GM19468 (cell line): ENCODE results near the gene NR1H2.
"Not testable (repeated sequence)": the region's sequence is repeated elsewhere in the genome, so short reads cannot be mapped to it uniquely, and the experiment has no call there.

ENCODE experiments used
- ATAC-seq: cut with Tn5 transposase; IDR thresholded peaks from one replicate; pipeline ENCODE4 v1.9.1; 2021; ENCODE audit warnings: mild to moderate bottlenecking, moderate library complexity, moderate number of reproducible peaks; ENCODE audit not compliant: unreplicated experiment; ENCODE audit errors: extremely low read depth

The NR1H2 gene

DNA sequence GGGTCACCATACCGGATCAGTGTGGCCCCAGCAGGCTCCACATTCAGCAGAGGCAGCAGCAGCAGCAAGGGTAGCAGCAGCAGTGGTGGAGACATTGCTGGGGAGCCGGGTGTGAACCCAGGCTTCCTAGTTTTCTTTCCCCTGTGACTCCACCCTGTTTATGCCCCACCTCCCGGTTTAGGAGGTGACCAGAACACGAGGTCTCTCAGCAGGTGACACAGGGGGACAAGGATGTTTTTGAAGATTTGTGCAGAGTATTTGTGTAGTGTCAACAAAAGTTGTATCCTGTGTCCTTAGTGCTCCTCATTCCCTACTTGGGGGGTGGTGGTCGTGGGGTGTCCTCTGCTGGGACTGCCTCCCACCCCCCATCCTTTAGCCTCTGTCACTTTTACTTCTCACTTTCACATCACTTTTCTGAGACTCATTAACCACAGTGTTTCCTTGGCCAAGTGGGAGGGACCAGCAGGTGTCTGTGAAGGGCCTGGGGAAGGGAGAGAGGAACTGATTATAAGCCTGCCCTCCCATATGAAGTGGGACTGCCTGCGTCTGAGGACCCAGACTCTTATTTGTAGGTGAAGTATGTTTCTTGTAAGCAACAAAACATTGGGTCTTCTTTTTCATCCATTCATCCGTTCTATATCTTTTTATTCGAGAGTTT is 31.5 kb upstream of the NR1H2 start:
- ATAC-seq, result no peak

DNA sequence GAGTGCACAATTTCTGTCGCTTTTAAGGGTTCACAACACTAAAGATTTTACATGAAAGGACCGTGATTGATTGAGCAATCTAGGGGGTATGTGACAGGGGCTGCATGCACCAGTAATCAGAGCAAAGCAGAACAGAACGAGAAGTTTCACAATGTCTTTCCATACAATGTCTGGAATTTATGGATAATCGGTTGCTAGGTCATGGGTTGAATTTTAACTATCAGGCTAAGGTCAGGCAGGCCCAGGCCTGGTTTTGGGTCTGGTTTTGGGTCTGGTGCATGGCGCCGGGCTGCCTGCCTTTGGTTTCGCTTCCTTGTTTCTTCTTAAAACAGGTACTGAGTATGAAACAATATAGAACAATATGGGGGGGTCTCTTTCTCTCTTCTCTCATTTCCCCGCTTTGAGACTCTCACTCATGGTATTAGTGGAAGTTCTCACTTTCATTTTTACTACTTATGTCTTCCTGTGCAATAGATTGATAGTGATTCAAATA is 29.1 kb upstream of the NR1H2 start:
- ATAC-seq, result not testable (repeated sequence)

DNA sequence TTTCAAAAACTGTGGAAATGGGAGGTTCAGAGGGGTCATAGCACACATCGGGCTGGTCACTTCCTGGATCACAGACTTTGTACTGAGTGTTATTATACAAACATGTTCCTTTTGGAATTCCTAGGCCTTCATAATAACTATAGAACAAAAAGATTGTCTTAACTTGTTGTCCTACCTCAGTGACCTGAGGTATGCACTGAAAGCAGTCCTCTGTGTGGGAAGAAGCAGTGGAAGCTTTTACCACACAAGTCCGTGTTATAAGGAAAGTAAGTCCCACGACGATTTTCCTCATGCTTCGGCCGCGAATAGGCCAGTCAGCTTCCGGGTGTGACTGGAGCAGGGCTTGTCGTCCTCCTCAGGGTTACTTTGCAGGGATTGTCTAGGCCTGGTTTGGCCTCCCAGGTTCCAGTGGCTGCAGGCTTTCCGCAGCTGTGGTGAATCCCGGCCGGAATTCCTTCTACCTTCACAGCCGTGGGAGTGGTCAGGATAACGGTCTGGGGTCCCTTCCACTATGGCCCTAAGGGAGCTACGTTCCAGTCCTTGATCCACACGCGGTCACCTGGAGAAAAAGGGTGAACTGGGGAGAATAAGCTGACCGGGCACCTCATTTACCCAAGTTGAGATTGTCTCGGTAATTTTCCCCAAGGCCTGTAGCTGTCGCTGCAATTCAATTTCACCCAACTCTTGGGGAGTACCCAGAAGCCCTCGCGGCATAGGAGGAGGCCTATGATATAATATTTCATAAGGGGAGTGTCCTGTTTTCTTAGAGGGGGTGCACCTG is 26.8 kb upstream of the NR1H2 start:
- no peak for ATAC-seq

DNA sequence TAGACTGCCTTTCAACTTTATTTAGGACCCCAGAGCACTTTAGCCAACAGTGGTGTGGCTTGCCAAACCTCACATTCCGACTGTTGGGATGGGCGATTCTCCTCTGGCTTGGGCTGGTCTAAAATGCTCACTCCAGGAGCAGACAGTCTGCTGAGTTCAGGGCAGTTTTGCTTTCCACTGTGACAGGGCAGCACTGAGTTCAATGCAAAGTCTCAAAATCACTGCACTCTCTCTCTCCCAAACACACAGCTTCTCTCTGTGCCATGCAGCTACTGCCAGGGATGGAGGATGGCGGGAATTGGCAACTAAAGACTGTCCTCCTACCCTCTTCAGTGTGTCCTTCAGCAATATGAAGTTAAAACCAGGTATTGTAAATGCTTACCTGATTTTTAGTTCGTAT is 24.0 kb upstream of the NR1H2 start:
- ATAC-seq, result no peak

DNA sequence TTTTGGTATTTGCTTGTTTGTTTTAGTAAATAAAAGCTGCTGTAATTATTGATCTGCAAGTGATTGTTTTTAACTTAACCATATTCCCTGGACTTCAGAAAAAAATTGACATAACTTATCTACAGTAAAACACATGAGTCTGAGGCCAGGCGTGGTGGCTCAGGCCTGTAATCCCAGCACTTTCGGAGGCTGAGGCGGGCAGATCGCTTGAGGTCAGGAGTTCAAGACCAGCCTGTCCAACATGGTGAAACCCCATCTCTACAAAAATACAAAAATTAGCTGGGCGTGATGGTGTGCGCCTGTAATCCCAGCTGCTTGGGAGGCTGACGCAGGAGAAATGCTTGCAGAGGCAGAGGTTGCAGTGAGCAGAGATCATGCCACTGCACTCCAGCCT is 22.8 kb upstream of the NR1H2 start:
- ATAC-seq, result not testable (repeated sequence)

DNA sequence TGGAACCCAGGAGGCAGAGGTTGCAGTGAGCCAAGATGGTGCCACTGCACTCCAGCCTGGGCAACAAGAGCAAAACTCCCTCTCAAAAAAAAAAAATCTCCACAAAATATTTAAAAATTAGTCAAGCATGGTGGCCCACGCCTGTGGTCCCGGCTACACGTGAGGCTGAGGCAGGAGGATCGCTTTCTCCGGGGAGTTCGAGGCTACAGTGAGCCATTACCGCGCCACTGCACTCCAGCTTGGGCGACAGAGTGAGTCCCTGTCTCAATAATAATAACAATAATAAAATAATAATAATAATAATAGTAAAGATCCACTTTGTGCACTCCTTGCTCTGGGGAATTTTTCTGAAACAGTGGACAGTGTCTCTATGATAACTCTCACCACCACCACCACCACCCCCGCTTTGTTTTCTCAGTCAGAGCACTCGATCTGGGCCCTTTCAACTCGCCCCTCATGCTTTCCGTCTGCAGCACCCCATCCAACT is 19.5 kb upstream of the NR1H2 start:
- no peak for ATAC-seq

DNA sequence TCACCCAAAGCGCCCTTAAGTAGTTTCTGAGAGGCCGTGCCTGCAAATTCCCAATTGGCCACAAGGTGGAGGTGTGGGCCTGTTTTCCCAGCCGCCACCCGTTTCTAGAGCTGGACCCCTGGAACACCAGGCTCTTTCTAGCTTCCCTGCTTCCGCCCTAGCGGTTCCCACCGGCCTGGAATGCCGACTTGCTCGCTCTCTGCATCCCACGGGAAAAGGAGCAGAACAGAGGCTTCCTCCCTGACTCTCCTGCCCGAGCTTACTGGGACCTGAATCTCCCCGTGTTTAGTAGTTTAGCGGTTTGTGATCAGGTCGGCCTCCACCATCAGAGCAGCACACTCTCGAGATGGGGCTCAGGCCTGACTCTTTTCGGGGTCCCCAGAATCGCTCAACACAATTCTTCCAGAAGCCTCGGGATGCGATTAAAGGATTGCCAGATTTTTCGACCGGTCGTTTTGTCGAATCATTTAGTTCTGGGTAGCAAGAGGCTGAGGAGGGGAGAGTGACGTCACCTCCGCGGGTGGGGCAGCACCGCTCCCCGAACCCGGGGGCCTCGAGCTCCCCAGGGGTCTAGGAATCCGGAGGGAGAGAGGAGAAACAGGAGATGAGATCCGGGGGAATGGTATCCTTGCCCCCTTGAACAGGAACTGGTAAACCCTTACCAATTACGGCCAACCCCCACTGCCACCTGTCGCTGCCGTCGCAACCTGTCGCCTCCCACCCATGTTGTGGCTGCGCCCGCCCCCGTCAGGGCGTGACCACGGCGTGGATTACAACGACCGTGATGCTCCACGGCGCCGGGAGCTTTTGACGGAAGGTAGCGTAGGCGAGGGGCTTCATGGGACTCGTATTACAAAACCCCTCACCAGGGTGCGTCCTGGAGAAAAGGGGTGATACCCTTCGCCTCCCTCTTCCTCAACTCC is 18.8 kb upstream of the NR1H2 start:
- no peak for ATAC-seq

DNA sequence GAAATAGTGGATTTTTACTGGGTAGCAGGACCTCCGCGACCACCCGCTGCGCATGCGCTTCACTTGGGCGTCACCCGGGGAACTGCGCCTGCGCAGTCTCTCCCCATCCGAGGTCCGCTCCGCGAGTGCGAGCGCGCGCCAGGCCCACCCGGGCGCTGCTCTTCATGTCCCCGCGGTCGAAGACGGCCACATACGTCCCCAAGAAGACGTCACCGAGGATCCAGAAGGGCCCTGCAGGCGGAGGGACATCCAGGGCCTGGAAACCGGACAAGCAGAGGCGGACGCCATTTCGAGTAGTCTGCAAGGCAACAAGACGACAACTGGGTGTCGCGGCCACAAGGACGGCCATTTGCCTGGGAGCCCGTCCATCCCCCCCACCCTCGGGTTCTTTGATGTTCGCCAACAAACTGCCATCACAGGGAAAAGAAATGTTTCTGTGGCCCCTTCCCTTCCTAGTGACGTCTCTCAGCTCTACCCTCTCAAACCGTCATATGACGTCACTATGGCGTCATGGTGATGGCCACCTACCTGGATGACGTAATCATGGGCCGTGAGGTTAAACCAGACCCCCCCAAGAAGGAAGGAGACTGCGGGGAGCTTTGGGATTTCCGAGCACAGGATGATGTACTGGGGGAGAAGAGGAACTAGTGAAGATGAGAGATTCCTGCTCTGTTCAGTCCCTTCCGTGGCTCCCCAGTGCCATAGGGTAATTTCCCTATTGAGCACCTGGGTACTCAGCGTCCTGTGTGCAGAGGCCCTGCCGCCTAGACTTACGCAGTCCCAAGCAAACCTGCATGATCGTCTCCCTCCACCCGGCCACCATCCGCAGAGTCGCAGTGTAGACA is 17.6 kb upstream of the NR1H2 start:
- no peak for ATAC-seq

DNA sequence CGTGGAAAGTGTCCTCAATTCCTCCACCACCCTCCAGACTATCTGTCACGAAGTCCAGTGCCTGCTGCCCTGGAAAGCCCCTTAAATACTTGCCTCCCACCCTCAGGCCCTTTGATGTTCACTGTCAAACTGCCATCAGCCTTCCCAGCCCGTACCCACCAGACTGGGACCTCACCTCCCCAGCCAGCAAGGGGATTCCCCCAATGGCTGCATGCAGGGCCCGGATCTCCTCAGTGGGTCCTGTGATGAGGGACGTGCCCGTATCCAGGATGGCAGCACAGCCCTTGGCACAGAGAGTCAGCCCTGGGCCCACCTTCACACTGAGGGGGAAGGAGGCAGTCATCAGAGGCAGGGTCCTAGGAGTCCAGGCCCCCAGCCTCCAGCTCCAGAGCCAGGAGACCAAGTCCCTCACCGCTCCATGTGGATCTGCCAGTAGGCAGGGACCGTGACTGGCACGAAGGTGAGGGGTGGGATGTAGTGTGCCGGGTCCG is 16.9 kb upstream of the NR1H2 start:
- ATAC-seq, result no peak

DNA sequence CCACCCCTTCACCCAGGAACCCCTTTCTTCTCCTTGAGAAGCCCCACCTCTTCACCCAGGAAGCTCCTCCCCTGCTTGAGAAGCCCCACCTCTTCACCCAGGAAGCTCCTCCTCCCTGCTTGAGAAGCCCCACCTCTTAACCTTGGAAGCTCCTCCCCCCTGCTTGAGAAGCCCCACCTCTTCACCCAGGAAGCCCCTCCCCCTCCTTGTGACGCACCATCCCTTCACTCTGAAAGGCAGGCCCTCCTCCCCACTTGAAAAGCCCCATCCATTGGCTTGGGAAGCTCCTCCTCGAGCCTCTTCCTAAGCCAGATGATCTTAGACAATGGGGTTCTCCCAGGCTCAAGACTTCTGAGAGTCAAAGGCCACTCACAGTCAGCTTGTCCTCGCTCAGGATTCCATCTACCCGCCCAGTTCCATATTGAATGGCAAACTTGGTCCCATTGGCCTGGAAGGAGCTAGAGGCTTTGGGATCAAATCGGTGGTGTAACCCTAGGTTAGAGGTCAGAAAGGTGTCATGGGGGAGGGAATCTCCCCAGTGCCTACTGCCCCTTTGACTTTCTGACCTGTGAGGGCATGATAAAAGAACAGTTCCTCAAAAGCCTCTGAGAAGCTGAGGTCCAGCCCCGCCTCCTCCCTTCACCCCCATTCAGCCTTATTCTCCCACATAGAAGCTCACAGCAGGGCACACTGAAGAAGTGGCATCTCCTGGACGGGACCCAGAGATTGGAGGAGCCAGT is 14.8 kb upstream of the NR1H2 start:
- ATAC-seq, result no peak

DNA sequence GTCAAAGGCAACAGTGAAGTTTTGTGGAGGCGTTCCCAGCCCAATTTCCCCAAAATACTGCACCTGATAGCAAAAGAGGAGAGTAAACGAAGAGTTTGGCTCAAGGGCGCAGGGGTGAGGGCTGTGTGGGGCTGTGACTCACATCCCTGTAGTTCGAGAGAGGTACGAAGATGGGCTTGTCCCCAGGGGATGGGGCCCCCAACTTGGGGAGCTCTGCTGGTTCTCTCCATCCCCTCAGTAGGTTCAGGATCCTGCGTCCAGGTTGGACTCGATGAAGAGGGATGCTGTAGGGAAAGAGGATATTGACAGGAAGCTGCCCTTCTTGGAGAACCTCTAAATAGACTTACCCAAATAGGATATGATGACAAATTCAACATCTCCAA is 14.2 kb upstream of the NR1H2 start:
- ATAC-seq, result no peak

DNA sequence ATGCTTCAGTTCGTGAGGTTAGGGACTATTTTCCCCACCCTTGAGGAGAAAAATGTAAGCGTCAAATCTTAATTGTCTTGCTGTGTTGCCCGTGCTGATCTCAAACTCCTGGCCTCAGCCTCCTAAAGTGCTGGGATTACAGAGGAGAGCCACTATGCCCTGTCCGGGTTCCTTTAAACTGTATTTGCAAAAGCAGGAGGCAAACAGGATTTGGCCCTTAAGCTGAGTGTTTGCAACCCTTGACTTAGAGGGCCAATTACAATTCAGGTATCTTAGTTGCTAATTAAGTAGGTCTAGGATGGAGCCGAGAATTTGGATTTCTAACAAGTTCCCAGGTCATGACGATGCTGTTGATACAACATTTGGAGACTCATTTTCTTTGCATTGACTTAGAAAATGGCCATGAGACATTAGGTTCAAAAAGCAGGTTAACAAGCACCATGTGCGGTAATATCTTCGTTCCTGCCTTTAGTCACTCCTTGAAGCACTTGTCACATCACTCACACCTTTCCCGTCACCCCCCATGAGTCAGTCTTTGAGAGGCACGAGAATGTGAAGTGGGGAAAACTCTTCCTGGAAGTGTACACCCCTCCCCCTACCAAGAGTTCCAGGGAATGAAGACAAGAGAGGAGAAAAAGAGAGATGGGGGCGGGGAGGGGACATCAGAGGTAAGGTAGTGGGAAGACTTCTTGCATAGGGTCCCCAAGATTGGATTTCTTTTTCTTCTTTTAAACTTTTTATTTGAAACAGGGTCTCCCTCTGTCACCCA is 13.4 kb upstream of the NR1H2 start:
- no peak for ATAC-seq

DNA sequence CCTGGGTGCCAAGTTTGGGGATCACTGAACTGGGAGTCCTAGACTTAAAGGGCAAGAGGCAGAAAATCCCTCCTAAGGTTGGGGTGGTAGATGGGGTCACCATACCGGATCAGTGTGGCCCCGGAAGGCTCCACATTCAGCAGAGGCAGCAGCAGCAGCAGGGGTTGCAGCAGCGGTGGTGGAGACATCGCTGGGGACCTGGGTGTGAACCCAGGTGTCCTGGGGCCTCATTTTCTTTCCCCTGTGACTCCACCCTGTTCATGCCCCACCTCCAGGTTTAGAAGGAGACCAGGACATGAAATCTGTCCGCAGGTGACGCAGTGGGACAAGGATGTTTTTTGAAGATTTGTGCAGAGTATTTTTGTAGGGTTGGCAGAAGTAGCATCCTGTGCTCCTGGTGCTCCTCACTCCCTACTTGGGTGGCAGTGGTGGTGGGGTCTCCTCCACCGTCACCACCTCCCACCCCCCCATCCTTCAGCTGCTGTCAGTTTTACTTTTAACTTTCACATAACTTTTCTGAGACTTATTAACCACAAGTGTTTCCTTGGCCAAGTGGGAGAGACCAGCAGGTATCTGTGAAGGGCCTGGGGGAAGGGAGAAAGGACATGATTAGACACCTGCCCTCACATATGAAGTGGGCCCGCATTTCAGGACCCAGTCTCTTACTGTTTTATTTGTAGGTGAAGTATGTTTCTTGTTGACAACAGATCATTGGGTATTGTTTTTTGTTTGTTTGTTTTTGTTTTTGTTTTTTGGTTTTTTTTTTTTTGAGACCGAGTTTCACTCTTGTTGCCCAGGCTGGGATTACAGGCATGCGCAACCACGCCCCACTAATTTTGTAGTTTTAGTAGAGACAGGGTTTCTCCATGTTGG is 10.6 kb upstream of the NR1H2 start, which contains the start of gene NAPSA:
Gene NAPSA (minus strand): TSS at position 206 of the 873 bp plus-strand sequence. CDS start 18 bp downstream, at position 188.
- ATAC-seq, result no peak

DNA sequence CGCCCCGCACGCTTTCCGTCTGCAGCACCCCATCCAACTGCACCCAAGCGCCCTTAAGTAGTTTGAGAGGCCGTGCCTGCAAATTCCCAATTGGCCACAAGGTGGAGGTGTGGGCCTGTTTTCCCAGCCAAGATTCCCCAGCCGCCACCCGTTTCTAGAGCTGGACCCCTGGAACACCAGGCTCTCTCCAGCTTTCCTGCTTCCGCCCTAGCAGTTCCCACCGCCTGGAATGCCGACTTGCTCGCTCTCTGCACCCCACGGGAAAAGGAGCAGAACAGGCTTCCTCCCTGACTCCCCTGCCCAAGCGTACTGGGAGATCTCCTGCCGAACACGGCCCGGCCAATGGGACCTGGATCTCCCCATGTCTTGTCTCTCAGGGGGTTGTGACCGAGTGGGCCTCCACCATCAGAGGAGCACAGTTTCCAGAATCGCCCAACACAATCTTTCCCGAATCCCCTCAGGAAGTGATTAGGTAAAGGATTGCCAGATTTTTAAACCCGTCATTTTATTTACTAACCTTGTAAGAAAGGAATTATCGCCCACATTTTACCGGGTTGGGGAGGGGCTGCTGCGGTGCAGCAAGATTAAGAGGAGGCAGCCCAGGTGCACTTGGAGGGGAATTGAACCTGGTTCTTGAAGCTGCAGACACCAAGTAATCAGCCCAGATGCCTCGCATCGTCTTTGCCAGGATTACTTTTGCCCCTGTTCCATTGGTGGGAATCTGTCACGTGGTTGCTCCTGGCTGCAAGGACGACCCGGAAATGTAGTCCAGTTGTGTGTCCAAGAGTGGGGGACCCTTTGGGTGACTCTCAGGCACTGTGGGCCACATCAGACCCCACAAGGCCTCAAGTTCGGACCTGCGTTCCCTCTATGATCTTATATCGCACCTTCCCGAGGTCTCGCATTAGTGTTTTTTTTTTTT is 7.3 kb upstream of the NR1H2 start:
- no peak for ATAC-seq

DNA sequence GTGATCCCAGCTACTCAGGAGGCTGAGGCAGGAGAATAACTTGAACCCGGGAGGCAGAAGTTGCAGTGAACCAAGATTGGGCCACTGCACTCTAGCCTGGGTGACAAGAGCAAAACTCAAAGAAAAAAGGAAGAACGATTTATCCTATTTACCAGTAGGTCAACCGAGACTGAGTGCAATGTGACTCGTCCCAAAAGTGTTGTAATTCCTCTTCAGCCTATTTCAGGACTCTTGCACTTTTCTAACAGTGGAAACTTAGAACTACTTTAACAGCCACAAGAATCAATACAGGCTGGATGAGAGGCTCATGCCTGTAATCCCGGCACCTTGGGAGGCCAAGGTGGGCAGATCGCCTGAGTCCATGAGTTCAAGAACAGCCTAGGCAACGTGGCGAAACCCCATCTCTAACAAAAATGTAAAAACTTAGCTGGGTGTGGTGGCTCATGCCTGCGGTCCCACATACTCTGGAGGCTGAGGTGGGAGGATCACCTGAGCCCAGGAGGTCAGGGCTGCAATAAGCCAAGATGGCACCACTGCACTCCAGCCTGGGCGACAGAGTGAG is 4.3 kb upstream of the NR1H2 start:
- no peak for ATAC-seq

DNA sequence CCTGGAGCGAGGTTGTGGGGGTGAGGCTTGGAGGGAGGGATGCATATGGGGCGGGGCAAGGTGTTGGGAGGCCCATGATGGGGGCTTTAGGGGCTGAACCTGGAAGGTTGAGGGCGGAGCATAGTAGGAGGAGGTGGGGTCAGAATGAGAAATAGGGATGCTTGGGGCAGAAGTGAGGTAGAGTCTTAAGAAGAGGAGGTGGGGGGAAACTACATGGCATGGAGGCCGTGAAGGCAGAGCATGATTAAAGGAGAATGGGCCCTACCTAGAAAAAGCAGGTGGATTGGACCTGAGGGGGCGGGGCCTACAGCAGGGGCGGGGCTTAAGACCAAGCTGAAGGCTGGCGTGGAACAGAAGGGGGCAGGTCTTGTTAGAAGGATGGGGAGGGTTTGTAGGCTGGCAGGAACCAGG is 799 bp downstream of the NR1H2 start:
- no peak for ATAC-seq
